Amygdala (tissue), 56 donors: Measurements from ENCODE around the gene ACKR2.

ENCODE experiments used
- DNase-seq, 56 donors: peaks; one replicate each; lab custom pipeline; 2025; lab: John Stamatoyannopoulos, UW

The ACKR2 gene

GRCh38 chr3:42829083-42829627 lies 19.9 kb downstream of the ACKR2 start:
- no peak for DNase-seq

GRCh38 chr3:42829628-42830436 lies 20.6 kb downstream of the ACKR2 start:
- DNase-seq: no peak

- DNase-seq: no peak
Observed at GRCh38 chr3:42830437-42831320, 21.4 kb downstream of the ACKR2 start.

- DNase-seq: peak in 48 of 56 donors; percentile 5 to 85 (median 40)
Observed at GRCh38 chr3:42831321-42831713, 22.1 kb downstream of the ACKR2 start.

GRCh38 chr3:42836150-42837123 lies 27.2 kb downstream of the ACKR2 start:
- DNase-seq: no peak

GRCh38 chr3:42838571-42838970 lies 29.3 kb downstream of the ACKR2 start:
- no peak for DNase-seq

- peak in 24 of 56 donors; percentile 3 to 69 (median 16) for DNase-seq
Observed at GRCh38 chr3:42839616-42840015, 30.4 kb downstream of the ACKR2 start.

GRCh38 chr3:42841332-42841731 lies 32.1 kb downstream of the ACKR2 start:
- DNase-seq: no peak

GRCh38 chr3:42843713-42844411 lies 34.6 kb downstream of the ACKR2 start:
- no peak for DNase-seq

- no peak for DNase-seq
Observed at GRCh38 chr3:42844412-42844713, 35.1 kb downstream of the ACKR2 start.

GRCh38 chr3:42844815-42845214 lies 35.6 kb downstream of the ACKR2 start:
- no peak for DNase-seq

- DNase-seq: peak in 18 of 56 donors; percentile 2 to 43 (median 14)
Observed at GRCh38 chr3:42846685-42847522, 37.7 kb downstream of the ACKR2 start.

GRCh38 chr3:42847731-42848130 lies 38.5 kb downstream of the ACKR2 start:
- DNase-seq: no peak

GRCh38 chr3:42849017-42849416 lies 39.8 kb downstream of the ACKR2 start:
- DNase-seq: no peak

GRCh38 chr3:42850263-42850662 lies 41.0 kb downstream of the ACKR2 start:
- no peak for DNase-seq

- no peak for DNase-seq
Observed at GRCh38 chr3:42851228-42851834, 42.1 kb downstream of the ACKR2 start.

GRCh38 chr3:42852441-42852840 lies 43.2 kb downstream of the ACKR2 start:
- DNase-seq: no peak

- no peak for DNase-seq
Observed at GRCh38 chr3:42853056-42853455, 43.8 kb downstream of the ACKR2 start.
